ENCODE data around the gene LCT. TPM values are rescaled to one million over a fixed set of nuclear protein-coding genes. Genes with fewer than 3 reads are reported as not detected.
A peak's percentile ranks its signal among the peaks of the same experiment; 100 is the strongest.

Gene LCT
- total RNA-seq, 2 donors from 2014 or later: 0.11 TPM

DNA sequence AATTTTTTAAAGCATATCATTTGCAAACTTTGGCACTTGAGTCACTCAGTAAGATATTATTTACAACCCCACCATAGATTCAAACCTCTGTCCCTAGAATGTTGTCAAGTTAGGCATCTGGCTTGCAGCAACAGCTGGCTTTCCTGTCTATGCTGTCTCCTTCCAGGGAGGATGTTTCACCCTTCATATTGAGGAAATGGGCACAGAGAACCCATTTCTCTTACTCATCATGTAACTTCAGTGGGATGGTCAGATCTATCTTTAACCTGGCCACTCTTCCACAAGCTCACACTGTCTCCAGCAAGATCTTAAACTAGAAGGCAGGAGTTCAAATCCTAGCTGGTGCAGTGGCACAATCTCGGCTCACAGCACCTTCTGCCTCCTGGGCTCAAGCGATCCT lies 15.8 kb downstream of the LCT start:
- no peak for DNase-seq
- H3K9ac ChIP-seq (ENCODE audit: extremely low read depth, low read length, poor library complexity, severe bottlenecking): no peak overlapping the region
- H3K27ac ChIP-seq (ENCODE audit: low read depth, low read length): no peak overlapping the region
- H3K9me3 ChIP-seq (ENCODE audit: control insufficient read depth, low read length): peaks cover 14% of the 10 kb centered on the region
- H3K4me3 ChIP-seq (ENCODE audit: low read length): no peak overlapping the region
- no peaks in the 10 kb centered on the region for H3K27me3 ChIP-seq (ENCODE audit: control insufficient read depth, insufficient read depth, low read length, poor library complexity, severe bottlenecking)
- H3K9me3 Mint-ChIP-seq: peaks cover 8% of the 10 kb centered on the region
- no peak overlapping the region for H3K4me3 Mint-ChIP-seq
- peaks cover 6% of the 10 kb centered on the region for H3K36me3 ChIP-seq (ENCODE audit: control insufficient read depth, insufficient read depth, low read length)
- 67 to 95% methylated on average over 2 of the region's 2 CpGs for WGBS, 2 experiments (ENCODE audit: insufficient coverage in 1 of 2, insufficient read length in 1 of 2)
- no peak for TF ChIP-seq CTCF (conservative IDR thresholded peaks at IDR 0.05)
- H3K4me1 ChIP-seq (ENCODE audit: control insufficient read depth, insufficient read depth, low read length): no peaks in the 10 kb centered on the region
- H3K36me3 Mint-ChIP-seq (ENCODE audit: low read depth): peaks cover 9% of the 10 kb centered on the region
- no peak overlapping the region for H3K27ac Mint-ChIP-seq
- peaks cover 19% of the 10 kb centered on the region for H3K27me3 Mint-ChIP-seq (ENCODE audit: insufficient read depth)
- H3K4me1 Mint-ChIP-seq: no peaks in the 10 kb centered on the region

DNA sequence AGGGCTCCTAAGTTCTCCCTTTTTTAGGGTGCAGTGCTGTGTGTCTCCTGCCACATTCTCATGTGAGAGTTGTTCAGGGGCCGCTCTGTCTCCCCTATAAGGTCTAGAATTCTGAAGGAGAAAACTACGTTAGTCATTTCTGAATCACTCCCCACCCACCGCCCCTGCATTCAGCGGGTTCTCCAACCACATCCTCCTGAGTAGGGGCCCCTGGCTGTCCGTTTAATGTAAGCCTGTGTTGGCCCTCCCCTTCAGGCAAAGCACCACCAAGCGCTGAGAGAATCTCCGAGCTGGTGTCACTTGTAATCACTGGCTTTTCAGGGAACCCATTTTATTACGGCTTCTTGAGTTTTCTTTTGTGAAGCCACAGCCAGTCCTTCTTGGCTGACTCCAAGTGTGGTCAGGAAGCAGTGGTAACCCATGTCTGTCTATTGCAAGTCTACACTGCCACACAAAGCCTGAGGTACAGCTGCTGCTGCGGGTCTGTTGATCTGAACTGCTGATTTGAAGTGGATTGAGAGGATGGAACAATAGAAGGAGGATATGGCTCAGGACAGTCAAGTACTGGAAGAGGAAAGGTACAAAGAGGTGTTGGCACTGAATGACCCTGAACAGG lies 16.9 kb downstream of the LCT start:
- WGBS, 2 experiments (ENCODE audit: insufficient coverage in 1 of 2, insufficient read length in 1 of 2): 78% methylated on average over 7 to 9 of the region's 9 CpGs
- H3K4me1 Mint-ChIP-seq: no peaks in the 10 kb centered on the region

GRCh38 chr2:135818937-135819610 lies 17.9 kb downstream of the LCT start:
- H3K4me1 Mint-ChIP-seq: no peaks in the 10 kb centered on the region
- H3K4me3 Mint-ChIP-seq: no peak overlapping the region
- peaks cover 33% of the 10 kb centered on the region for H3K27me3 Mint-ChIP-seq (ENCODE audit: insufficient read depth)
- H3K27me3 ChIP-seq (ENCODE audit: control insufficient read depth, insufficient read depth, low read length, poor library complexity, severe bottlenecking): no peaks in the 10 kb centered on the region
- no peak overlapping the region for H3K27ac Mint-ChIP-seq
- DNase-seq: peak; percentile 85
- no peak overlapping the region for H3K4me3 ChIP-seq (ENCODE audit: low read length)
- TF ChIP-seq CTCF (conservative IDR thresholded peaks at IDR 0.05): peak; percentile 74
- peaks cover 6% of the 10 kb centered on the region for H3K36me3 ChIP-seq (ENCODE audit: control insufficient read depth, insufficient read depth, low read length)
- no peak overlapping the region for H3K9ac ChIP-seq (ENCODE audit: extremely low read depth, low read length, poor library complexity, severe bottlenecking)
- peaks cover 8% of the 10 kb centered on the region for H3K9me3 Mint-ChIP-seq
- peaks cover 9% of the 10 kb centered on the region for H3K36me3 Mint-ChIP-seq (ENCODE audit: low read depth)
- WGBS, 2 experiments (ENCODE audit: insufficient coverage in 1 of 2, insufficient read length in 1 of 2): 73 to 82% methylated on average over 6 to 8 of the region's 8 CpGs
- H3K4me1 ChIP-seq (ENCODE audit: control insufficient read depth, insufficient read depth, low read length): no peaks in the 10 kb centered on the region
- no peak overlapping the region for H3K27ac ChIP-seq (ENCODE audit: low read depth, low read length)
- peaks cover 14% of the 10 kb centered on the region for H3K9me3 ChIP-seq (ENCODE audit: control insufficient read depth, low read length)

More for the DNA sequence above, 16.9 kb downstream of the LCT start:
- H3K9me3 ChIP-seq (ENCODE audit: control insufficient read depth, low read length): peaks cover 14% of the 10 kb centered on the region
- DNase-seq: no peak
- no peak overlapping the region for H3K4me3 Mint-ChIP-seq
- no peak overlapping the region for H3K27ac Mint-ChIP-seq
- no peak overlapping the region for H3K4me3 ChIP-seq (ENCODE audit: low read length)
- no peak overlapping the region for H3K9ac ChIP-seq (ENCODE audit: extremely low read depth, low read length, poor library complexity, severe bottlenecking)
- no peaks in the 10 kb centered on the region for H3K4me1 ChIP-seq (ENCODE audit: control insufficient read depth, insufficient read depth, low read length)
- H3K27ac ChIP-seq (ENCODE audit: low read depth, low read length): no peak overlapping the region
- no peak for TF ChIP-seq CTCF (conservative IDR thresholded peaks at IDR 0.05)
- H3K36me3 Mint-ChIP-seq (ENCODE audit: low read depth): peaks cover 9% of the 10 kb centered on the region
- no peaks in the 10 kb centered on the region for H3K27me3 ChIP-seq (ENCODE audit: control insufficient read depth, insufficient read depth, low read length, poor library complexity, severe bottlenecking)
- H3K27me3 Mint-ChIP-seq (ENCODE audit: insufficient read depth): peaks cover 26% of the 10 kb centered on the region
- H3K36me3 ChIP-seq (ENCODE audit: control insufficient read depth, insufficient read depth, low read length): peaks cover 6% of the 10 kb centered on the region
- H3K9me3 Mint-ChIP-seq: peaks cover 8% of the 10 kb centered on the region

All from endodermal cell (in vitro differentiated cells).